HG03159 (cell line): ENCODE data around the gene WDFY4.

Experiments
- ATAC-seq: cut with Tn5 transposase; IDR thresholded peaks from one replicate; pipeline ENCODE4 v1.9.1; 2021; ENCODE audit warnings: mild to moderate bottlenecking, moderate library complexity; ENCODE audit not compliant: unreplicated experiment

The WDFY4 gene

GRCh38 chr10:48705401-48705938 is 20.8 kb downstream of the WDFY4 start:
- ATAC-seq: no peak

- ATAC-seq: no peak
Measured at GRCh38 chr10:48707472-48707871, 22.8 kb downstream of the WDFY4 start.

GRCh38 chr10:48708144-48708543 is 23.5 kb downstream of the WDFY4 start:
- no peak for ATAC-seq

- ATAC-seq: no peak
Measured at GRCh38 chr10:48710647-48711275, 26.1 kb downstream of the WDFY4 start.

GRCh38 chr10:48711830-48712229 is 27.2 kb downstream of the WDFY4 start:
- ATAC-seq: no peak

GRCh38 chr10:48714088-48714487 is 29.4 kb downstream of the WDFY4 start:
- ATAC-seq: no peak

- ATAC-seq: no peak
Measured at GRCh38 chr10:48716416-48716815, 31.7 kb downstream of the WDFY4 start.

GRCh38 chr10:48720611-48721010 is 35.9 kb downstream of the WDFY4 start:
- ATAC-seq: no peak

DNA sequence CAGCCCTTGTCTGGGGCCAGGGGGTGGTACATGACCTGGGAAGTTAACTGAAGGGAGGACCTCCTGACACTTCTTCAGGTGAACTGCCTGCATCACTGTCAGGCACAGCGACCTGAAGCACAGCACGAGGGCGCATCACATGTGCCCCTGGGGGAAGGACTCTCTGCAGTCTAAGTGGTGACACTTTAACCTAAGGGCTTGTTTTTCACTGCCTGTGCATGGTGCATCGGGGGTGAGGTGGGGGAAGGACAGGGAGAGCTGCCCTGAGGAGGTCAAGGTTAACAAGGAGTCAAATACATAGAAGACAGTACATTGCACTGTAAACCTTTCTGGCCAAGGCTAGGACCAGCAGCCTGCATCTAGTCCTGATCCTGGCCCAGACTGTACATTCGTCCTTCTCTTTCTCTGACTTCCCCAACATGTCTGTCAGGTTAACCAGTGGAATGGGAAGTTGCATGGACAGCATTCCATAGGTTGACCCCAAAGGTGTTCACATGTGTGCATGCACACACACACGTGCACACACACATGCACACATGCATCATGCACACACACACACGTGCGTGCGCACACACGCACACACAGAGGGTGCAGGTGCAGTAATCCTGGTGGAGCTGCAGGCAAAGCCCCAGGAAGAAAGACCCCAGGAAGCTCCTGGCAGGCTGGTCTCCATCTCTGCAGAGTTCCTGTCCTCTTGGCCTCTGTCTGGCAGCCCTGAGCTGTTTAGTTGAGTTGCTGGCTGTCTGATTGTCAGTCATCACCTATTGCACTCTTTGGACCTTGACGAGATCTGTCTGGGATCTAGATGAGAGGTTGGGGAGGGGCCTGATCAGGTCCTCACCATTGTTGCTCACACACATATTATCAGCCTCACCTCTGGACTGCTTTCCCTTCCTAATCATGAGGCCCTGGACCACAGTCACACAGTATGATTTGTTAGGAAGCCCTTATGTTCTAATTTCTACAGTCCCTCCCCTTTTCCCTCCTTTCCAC is 37.8 kb downstream of the WDFY4 start:
- ATAC-seq: no peak

DNA sequence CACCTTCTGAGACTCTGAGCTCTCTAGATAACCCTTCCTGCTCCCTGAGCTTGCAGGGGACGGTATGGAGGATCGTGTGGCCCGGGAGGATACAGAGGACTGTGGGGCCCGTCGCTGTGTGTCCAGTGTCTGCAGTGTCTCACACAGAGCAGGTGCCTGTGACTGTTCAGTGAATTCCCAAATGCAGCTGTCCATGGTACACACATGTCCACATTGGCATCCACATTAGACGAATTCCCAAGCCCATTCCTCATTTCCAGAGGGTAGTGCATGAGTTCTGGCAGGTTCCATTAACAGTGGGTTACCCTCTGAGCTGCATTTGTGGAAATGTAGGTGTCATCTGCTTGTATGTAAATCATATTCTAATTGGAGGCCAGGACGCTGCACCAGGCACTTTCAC is 39.5 kb downstream of the WDFY4 start:
- no peak for ATAC-seq

DNA sequence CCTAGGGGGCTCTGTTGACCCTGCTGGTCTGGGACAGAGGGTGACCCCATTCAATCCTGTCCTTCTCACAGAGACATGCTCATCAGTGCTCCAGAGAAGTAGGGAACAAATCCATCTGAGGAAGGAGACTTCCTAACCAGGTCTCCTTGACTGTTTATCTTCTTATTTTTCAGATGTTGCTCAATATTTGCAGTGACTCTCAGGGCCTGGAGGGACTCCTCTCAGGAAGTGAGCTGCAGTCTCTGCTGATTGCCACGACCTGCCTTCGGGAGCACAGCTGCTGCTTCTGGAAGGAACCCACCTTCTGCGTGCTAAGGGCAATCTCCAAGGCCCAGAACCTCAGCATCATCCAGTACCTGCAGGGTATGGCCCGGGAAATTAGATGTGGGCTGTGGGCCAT is 41.0 kb downstream of the WDFY4 start:
- ATAC-seq: no peak

DNA sequence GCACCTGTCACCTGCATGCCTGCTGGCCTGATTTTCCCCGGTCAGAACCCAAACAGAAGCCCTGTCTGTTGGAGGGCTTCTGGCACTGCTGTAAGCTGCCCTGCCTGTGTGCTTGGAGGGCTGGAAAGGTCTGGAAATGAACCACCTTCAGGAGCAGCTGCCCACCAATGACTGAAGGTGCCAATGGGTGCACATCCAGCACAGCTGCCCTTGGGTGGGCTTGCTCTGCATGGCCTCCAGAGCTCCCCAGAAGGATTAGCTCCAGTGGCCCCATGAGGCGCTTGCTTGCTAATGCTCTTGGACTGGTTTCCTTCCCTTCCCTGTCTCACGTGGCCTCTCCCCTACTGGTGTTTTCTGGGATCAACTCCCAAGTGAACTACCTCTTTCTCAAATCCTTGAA is 43.2 kb downstream of the WDFY4 start:
- ATAC-seq: no peak

DNA sequence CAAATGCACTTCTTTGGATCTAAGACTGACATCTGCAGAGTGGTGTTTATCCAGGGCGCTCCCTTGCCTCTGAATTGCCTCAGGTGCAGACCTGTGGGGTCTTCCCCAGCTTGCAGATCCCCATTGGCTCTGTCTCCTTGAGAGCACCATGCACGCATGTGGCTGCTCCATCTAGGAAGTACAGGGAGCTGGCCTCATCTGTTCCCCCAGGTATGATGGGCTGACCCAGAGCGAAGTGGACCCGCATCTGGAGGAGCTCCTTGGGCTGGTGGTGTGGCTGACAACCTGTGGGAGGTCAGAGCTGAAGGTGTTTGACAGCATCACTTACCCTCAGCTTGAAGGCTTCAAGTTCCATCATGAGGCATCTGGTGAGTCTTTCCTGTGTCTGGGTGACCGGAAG is 44.5 kb downstream of the WDFY4 start:
- no peak for ATAC-seq

GRCh38 chr10:48729941-48730457 is 45.3 kb downstream of the WDFY4 start:
- no peak for ATAC-seq

- ATAC-seq: no peak
Measured at GRCh38 chr10:48731141-48731540, 46.5 kb downstream of the WDFY4 start.

- no peak for ATAC-seq
Measured at GRCh38 chr10:48731654-48732053, 47.0 kb downstream of the WDFY4 start.

DNA sequence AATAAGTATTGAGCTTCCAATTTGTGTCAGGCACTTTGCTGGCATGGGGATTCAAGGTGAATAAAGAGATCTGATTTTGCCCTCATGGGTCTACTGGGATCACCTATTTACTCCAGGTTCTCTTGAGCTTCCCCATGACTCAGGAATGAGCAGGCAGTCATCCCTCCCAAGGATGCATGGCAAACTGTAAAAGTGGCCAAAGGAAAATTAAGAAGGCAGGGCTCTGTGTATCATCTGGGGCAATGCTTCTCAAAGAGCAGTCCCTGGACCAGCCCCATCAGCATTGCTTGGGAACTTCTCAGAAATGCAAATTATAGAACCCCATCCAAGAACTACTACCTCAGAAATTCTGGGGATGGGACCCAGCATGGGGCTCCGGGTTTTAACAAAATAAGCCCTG is 48.7 kb downstream of the WDFY4 start:
- no peak for ATAC-seq

- ATAC-seq: no peak
Measured at GRCh38 chr10:48735836-48736390, 51.2 kb downstream of the WDFY4 start.

DNA sequence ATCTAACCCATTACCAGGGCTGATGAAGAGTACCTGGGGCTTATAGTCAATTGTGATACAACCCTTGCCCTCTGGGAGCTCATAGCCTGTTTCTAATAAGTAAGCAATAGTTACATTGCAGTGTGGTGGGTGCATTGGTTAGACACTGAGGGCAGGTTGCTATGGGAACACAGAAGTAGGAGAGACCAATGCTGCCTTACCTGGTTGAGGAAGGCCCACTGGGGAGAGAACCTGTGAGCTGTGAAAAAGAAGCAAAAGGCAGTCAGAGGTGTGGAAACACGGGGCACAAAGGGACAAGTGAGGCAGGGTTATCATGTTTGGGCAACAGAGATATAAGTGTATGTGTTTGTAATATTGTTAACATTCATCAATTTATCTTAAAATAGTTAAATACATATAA is 51.9 kb downstream of the WDFY4 start:
- ATAC-seq: no peak

DNA sequence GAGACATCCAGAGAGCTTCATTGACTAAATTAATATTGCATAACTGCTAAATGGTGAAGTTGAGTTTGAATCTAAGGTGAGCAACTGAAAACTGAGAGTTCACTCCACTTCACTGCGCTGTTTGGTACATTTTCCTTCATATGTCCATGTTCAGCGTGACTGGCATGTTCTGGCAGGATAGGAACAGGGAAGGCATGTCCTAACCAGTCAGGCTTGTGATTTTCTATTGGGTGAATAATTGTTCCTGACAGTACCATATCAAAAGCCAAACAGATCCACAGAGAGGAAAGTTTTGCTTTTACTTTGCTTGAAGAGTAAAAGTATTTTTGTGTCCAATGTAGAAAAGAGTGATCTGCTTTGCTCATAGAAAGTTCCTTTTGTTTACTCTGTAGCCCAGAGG is 53.2 kb downstream of the WDFY4 start:
- no peak for ATAC-seq

DNA sequence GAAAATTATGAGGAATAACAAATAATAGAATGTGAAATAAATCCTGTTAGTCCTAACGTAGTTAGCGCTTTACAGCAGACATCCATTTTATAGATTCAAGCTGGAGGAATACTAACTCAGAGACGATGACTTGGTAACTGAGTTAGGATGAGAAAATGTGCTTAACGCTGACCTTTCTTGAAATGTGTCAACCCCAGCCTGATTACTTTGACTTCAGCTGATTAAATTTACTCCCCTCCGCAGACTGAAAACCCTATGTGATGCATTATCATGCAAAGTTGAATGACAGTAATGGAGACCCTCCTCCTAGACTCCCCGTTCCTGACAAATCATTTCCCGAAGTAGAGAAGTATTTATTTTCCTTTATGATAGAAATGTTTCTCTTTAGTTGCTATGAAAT is 54.5 kb downstream of the WDFY4 start:
- no peak for ATAC-seq
